ENCODE data around the gene ZNF232.
"Not testable (repeated sequence)": the region's sequence is repeated elsewhere in the genome, so short reads cannot be mapped to it uniquely, and the experiment has no call there.

The ZNF232 gene

DNA sequence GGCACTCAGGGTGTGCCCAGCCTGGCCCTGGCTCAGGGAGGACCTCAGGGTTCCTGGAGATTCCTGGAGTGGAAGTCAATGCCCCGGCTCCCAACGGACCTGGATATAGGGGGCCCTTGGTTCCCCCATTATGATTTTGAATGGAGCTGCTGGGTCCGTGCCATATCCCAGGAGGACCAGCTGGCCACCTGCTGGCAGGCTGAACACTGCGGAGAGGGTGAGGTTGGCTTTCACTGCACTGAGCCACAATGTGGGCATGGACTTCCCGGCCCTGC, 27.7 kb upstream of the ZNF232 start:
- 92% methylated on average over 5 of the region's 5 CpGs for WGBS
- Histone ChIP-seq H3K14ac (ENCODE audit: low read length in 2 of 2) (no peak overlapping the region), H3K36me3 (ENCODE audit: control insufficient read depth in 1 of 2, insufficient read depth in 2 of 2, low read depth in 1 of 2, low read length in 2 of 2) (no peaks in the 10 kb centered on the region), H3K27me3 (ENCODE audit: control insufficient read depth in 1 of 2, insufficient read depth in 1 of 2, low read length in 2 of 2) (no peaks in the 10 kb centered on the region), H2AFZ (ENCODE audit: low read depth, low read length) (no peak overlapping the region), H3K9me3 (ENCODE audit: control insufficient read depth, low read length) (no peaks in the 10 kb centered on the region), H4K8ac (ENCODE audit: low read length) (no peak overlapping the region), H3K4ac (ENCODE audit: low read depth in 1 of 2, low read length in 2 of 2) (no peak overlapping the region), H2BK15ac (ENCODE audit: low read depth, poor library complexity, severe bottlenecking) (no peak overlapping the region), H2BK12ac (ENCODE audit: low read length in 2 of 2) (no peak overlapping the region), H4K91ac (ENCODE audit: low read length) (no peak overlapping the region), H3K9ac (ENCODE audit: low read length) (no peak overlapping the region), H3K18ac (ENCODE audit: low read depth in 1 of 2, low read length in 2 of 2) (no peak overlapping the region), H2BK120ac (ENCODE audit: low read depth, low read length) (no peak overlapping the region), H3K4me3 (ENCODE audit: insufficient read depth in 1 of 2, low read depth in 1 of 2, low read length in 2 of 2) (no peak overlapping the region), H3K27ac (ENCODE audit: low read length, poor library complexity, severe bottlenecking) (no peak overlapping the region), H3K23ac (ENCODE audit: low read length in 2 of 2) (no peak overlapping the region), H2AK5ac (ENCODE audit: low read length, severe bottlenecking) (no peak overlapping the region), H3K4me1 (ENCODE audit: control insufficient read depth, insufficient read depth, low read depth, low read length) (no peaks in the 10 kb centered on the region), H2BK5ac (ENCODE audit: low read depth, low read length, poor library complexity, severe bottlenecking) (no peak overlapping the region), H3K4me2 (ENCODE audit: low read length, poor library complexity, severe bottlenecking) (no peak overlapping the region), H3K79me1 (replicated peaks; ENCODE audit: low read length, poor library complexity, severe bottlenecking) (no peaks in the 10 kb centered on the region)
- DNase-seq, result no peak

DNA sequence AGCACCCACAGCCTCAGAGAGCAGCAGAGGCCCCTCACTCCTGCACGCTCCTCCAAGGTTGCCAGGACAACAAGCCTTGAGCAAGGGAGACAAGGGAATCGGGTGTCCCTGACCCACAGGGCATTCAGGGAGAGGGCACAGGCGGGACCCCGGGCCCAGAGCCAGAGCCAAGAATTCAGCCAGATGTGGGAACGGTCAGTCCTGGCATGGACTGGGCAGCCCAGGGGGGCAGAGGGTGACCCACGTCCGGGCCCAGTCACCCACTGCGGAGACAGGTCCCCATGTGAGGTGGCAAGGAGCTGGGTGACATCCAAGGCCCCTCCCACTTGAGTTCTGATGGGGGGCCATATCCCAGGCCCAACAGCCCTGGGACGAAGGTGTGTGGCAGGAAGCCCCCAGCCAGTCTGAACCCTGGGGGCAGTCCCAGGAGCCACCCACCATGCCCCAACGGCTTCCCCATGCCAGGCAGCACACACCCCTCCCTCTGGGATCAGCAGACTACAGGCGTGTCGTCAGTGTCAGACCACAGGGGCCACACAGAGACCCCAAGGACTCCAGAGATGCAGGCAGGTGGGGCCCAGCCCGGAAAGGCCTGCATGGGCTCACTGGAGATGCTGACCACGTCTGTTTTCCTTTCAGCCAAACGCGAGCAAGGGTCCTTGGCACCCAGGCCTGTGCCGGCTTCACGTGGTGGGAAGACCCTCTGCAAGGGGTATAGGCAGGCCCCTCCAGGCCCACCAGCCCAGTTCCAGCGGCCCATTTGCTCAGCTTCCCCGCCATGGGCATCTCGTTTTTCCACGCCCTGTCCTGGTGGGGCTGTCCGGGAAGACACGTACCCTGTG, 27.2 kb upstream of the ZNF232 start:
- WGBS, result 91% methylated on average over 24 of the region's 24 CpGs
- no peak overlapping the region for H2BK15ac ChIP-seq (ENCODE audit: low read depth, poor library complexity, severe bottlenecking)
- DNase-seq, result no peak

DNA sequence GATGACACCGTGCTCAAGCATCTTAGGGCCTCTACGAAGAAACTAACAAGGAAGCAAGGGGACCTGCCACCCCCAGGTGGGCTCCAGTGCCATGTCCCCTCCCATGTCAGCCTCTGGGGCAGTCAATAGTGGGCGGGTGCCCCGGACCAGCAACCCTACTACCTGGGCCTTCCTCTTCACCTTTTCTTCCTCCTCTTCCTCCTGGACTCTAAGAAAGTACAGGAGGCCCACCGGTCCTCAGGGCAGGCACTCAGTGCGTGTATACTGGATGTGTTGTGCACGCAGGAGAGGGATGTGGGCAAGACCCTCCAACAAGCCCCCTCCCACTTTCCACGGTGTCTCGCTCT, 26.5 kb upstream of the ZNF232 start:
- H2BK15ac ChIP-seq (ENCODE audit: low read depth, poor library complexity, severe bottlenecking); H3K27me3 ChIP-seq (ENCODE audit: control insufficient read depth in 1 of 2, insufficient read depth in 1 of 2, low read length in 2 of 2); H2AK5ac ChIP-seq (ENCODE audit: low read length, severe bottlenecking); H2BK120ac ChIP-seq (ENCODE audit: low read depth, low read length); H3K4me1 ChIP-seq (ENCODE audit: control insufficient read depth, insufficient read depth, low read depth, low read length); H2BK5ac ChIP-seq (ENCODE audit: low read depth, low read length, poor library complexity, severe bottlenecking); H3K9ac ChIP-seq (ENCODE audit: low read length); DNase-seq; H3K14ac ChIP-seq (ENCODE audit: low read length in 2 of 2); H3K4me3 ChIP-seq (ENCODE audit: insufficient read depth in 1 of 2, low read depth in 1 of 2, low read length in 2 of 2); H3K79me1 ChIP-seq (replicated peaks; ENCODE audit: low read length, poor library complexity, severe bottlenecking); H2AFZ ChIP-seq (ENCODE audit: low read depth, low read length); H3K27ac ChIP-seq (ENCODE audit: low read length, poor library complexity, severe bottlenecking); H4K8ac ChIP-seq (ENCODE audit: low read length); H3K4ac ChIP-seq (ENCODE audit: low read depth in 1 of 2, low read length in 2 of 2); H3K23ac ChIP-seq (ENCODE audit: low read length in 2 of 2); H4K91ac ChIP-seq (ENCODE audit: low read length); H3K18ac ChIP-seq (ENCODE audit: low read depth in 1 of 2, low read length in 2 of 2); H3K4me2 ChIP-seq (ENCODE audit: low read length, poor library complexity, severe bottlenecking); H2BK12ac ChIP-seq (ENCODE audit: low read length in 2 of 2); H3K9me3 ChIP-seq (ENCODE audit: control insufficient read depth, low read length); H3K36me3 ChIP-seq (ENCODE audit: control insufficient read depth in 1 of 2, insufficient read depth in 2 of 2, low read depth in 1 of 2, low read length in 2 of 2): not testable (repeated sequence)
- WGBS, result 96% methylated on average over 9 of the region's 9 CpGs

More for the DNA sequence above, 27.2 kb upstream of the ZNF232 start:
- no peak overlapping the region for H3K4me3 ChIP-seq (ENCODE audit: insufficient read depth in 1 of 2, low read depth in 1 of 2, low read length in 2 of 2)
- no peak overlapping the region for H3K14ac ChIP-seq (ENCODE audit: low read length in 2 of 2)
- no peak overlapping the region for H3K4me2 ChIP-seq (ENCODE audit: low read length, poor library complexity, severe bottlenecking)
- no peaks in the 10 kb centered on the region for H3K9me3 ChIP-seq (ENCODE audit: control insufficient read depth, low read length)
- no peaks in the 10 kb centered on the region for H3K4me1 ChIP-seq (ENCODE audit: control insufficient read depth, insufficient read depth, low read depth, low read length)
- no peaks in the 10 kb centered on the region for H3K79me1 ChIP-seq (replicated peaks; ENCODE audit: low read length, poor library complexity, severe bottlenecking)
- H2AFZ ChIP-seq (ENCODE audit: low read depth, low read length), result no peak overlapping the region
- no peak overlapping the region for H3K4ac ChIP-seq (ENCODE audit: low read depth in 1 of 2, low read length in 2 of 2)
- H4K91ac ChIP-seq (ENCODE audit: low read length), result no peak overlapping the region
- H2BK120ac ChIP-seq (ENCODE audit: low read depth, low read length), result no peak overlapping the region
- H4K8ac ChIP-seq (ENCODE audit: low read length), result no peak overlapping the region
- H3K18ac ChIP-seq (ENCODE audit: low read depth in 1 of 2, low read length in 2 of 2), result no peak overlapping the region
- no peak overlapping the region for H2BK12ac ChIP-seq (ENCODE audit: low read length in 2 of 2)
- H3K36me3 ChIP-seq (ENCODE audit: control insufficient read depth in 1 of 2, insufficient read depth in 2 of 2, low read depth in 1 of 2, low read length in 2 of 2), result no peaks in the 10 kb centered on the region
- no peak overlapping the region for H2AK5ac ChIP-seq (ENCODE audit: low read length, severe bottlenecking)
- H3K27me3 ChIP-seq (ENCODE audit: control insufficient read depth in 1 of 2, insufficient read depth in 1 of 2, low read length in 2 of 2), result no peaks in the 10 kb centered on the region
- no peak overlapping the region for H3K9ac ChIP-seq (ENCODE audit: low read length)
- no peak overlapping the region for H3K27ac ChIP-seq (ENCODE audit: low read length, poor library complexity, severe bottlenecking)
- H2BK5ac ChIP-seq (ENCODE audit: low read depth, low read length, poor library complexity, severe bottlenecking), result no peak overlapping the region
- no peak overlapping the region for H3K23ac ChIP-seq (ENCODE audit: low read length in 2 of 2)

DNA sequence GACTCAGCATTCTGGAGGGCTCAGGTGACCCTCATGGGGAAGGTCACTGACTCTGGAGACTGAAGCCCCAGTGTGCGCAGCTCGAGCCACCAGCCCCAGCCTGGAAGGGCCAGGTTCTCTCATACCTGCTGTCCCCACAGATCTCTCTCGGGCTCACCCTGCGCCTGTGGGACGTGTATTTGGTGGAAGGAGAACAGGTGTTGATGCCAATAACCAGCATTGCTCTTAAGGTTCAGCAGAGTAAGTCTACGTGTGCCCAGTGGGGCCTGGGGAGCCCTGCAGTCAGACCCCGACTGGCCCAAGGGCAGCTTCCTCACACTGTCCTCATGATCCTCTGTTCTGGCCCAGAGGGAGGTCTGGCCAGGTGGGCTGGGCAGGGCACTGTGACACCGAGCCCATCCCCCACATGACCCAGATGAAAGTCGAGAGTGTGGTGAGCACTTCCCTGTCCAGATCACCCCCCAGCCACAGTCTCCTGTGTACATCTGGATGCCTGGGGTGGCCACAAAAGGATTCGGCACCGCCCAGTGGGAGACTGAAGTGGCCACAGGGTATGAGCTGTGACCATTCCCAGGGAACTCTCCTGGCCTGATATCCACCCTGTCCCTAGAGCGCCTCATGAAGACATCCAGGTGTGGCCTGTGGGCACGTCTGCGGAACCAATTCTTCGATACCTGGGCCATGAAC, 26.0 kb upstream of the ZNF232 start:
- not testable (repeated sequence) for H3K27ac ChIP-seq (ENCODE audit: low read length, poor library complexity, severe bottlenecking); H3K23ac ChIP-seq (ENCODE audit: low read length in 2 of 2); H2AK5ac ChIP-seq (ENCODE audit: low read length, severe bottlenecking); H3K9me3 ChIP-seq (ENCODE audit: control insufficient read depth, low read length); H3K4me2 ChIP-seq (ENCODE audit: low read length, poor library complexity, severe bottlenecking); H3K4me3 ChIP-seq (ENCODE audit: insufficient read depth in 1 of 2, low read depth in 1 of 2, low read length in 2 of 2); H2BK15ac ChIP-seq (ENCODE audit: low read depth, poor library complexity, severe bottlenecking); H2AFZ ChIP-seq (ENCODE audit: low read depth, low read length); H4K91ac ChIP-seq (ENCODE audit: low read length); H3K18ac ChIP-seq (ENCODE audit: low read depth in 1 of 2, low read length in 2 of 2); H2BK12ac ChIP-seq (ENCODE audit: low read length in 2 of 2); H3K27me3 ChIP-seq (ENCODE audit: control insufficient read depth in 1 of 2, insufficient read depth in 1 of 2, low read length in 2 of 2); H3K4ac ChIP-seq (ENCODE audit: low read depth in 1 of 2, low read length in 2 of 2); H3K4me1 ChIP-seq (ENCODE audit: control insufficient read depth, insufficient read depth, low read depth, low read length); H2BK5ac ChIP-seq (ENCODE audit: low read depth, low read length, poor library complexity, severe bottlenecking); H3K79me1 ChIP-seq (replicated peaks; ENCODE audit: low read length, poor library complexity, severe bottlenecking); H3K9ac ChIP-seq (ENCODE audit: low read length); H3K14ac ChIP-seq (ENCODE audit: low read length in 2 of 2); H2BK120ac ChIP-seq (ENCODE audit: low read depth, low read length); H3K36me3 ChIP-seq (ENCODE audit: control insufficient read depth in 1 of 2, insufficient read depth in 2 of 2, low read depth in 1 of 2, low read length in 2 of 2); H4K8ac ChIP-seq (ENCODE audit: low read length); DNase-seq
- WGBS, result 80% methylated on average over 14 of the region's 15 CpGs

Measured in mesenchymal stem cell (in vitro differentiated cells and primary cell).